Measurements from ENCODE around the gene PJVK.

Gene PJVK

GRCh38 chr2:178479275-178479616 is 28.1 kb downstream of the PJVK start:
- Histone ChIP-seq H2BK5ac (ENCODE audit: low read length) (no peak overlapping the region), H2BK12ac (ENCODE audit: low read length) (no peak overlapping the region), H3K4me3 (ENCODE audit: low read length in 2 of 2) (peak overlapping the region in 1 of 2 donors; percentile 70), H3K4ac (ENCODE audit: low read length) (no peak overlapping the region), H3K79me1 (ENCODE audit: low read depth, low read length) (no peaks in the 10 kb centered on the region), H3K9ac (ENCODE audit: low read depth, low read length, poor library complexity) (no peak overlapping the region), H3K4me1 (ENCODE audit: control insufficient read depth in 2 of 2, insufficient read depth in 1 of 2, low read depth in 1 of 2, low read length in 2 of 2) (peaks cover 0 to 4% of the 10 kb centered on the region in 2 donors), H3K4me2 (ENCODE audit: insufficient read depth, low read length, poor library complexity, severe bottlenecking) (peak overlapping the region; percentile 92), H3K18ac (ENCODE audit: low read length) (no peak overlapping the region), H3K9me3 (replicated peaks in 1 of 2; ENCODE audit: control insufficient read depth in 2 of 2, insufficient read depth in 1 of 2, low read depth in 1 of 2, low read length in 2 of 2) (no peaks in the 10 kb centered on the region), H3K27me3 (ENCODE audit: control insufficient read depth in 3 of 3, insufficient read depth in 3 of 3, low read depth in 1 of 3, low read length in 3 of 3) (no peaks in the 10 kb centered on the region), H2BK120ac (ENCODE audit: low read depth, low read length) (no peak overlapping the region), H3K27ac (replicated peaks; ENCODE audit: low read length) (no peak overlapping the region), H4K91ac (ENCODE audit: low read depth, low read length, poor library complexity) (no peak overlapping the region), H2AFZ (ENCODE audit: low read length) (peak overlapping the region; percentile 82), H3K36me3 (replicated peaks in 1 of 2; ENCODE audit: control insufficient read depth in 2 of 2, insufficient read depth in 2 of 2, low read length in 2 of 2) (peaks cover 0 to 10% of the 10 kb centered on the region in 2 donors), H4K8ac (ENCODE audit: low read depth, low read length) (no peak overlapping the region), H3K23ac (ENCODE audit: low read depth, low read length, poor library complexity) (no peak overlapping the region), H2AK5ac (ENCODE audit: low read depth, low read length) (no peak overlapping the region), H3K14ac (ENCODE audit: low read length) (no peak overlapping the region), H2BK15ac (ENCODE audit: low read length) (no peak overlapping the region)
- WGBS, 2 donors (ENCODE audit: extremely low coverage in 2 of 2, insufficient read length in 2 of 2, insufficient replicate concordance in 1 of 2): 100% methylated on average over 1 of the region's 4 CpGs
- DNase-seq (ENCODE audit: low spot score): no peak

DNA sequence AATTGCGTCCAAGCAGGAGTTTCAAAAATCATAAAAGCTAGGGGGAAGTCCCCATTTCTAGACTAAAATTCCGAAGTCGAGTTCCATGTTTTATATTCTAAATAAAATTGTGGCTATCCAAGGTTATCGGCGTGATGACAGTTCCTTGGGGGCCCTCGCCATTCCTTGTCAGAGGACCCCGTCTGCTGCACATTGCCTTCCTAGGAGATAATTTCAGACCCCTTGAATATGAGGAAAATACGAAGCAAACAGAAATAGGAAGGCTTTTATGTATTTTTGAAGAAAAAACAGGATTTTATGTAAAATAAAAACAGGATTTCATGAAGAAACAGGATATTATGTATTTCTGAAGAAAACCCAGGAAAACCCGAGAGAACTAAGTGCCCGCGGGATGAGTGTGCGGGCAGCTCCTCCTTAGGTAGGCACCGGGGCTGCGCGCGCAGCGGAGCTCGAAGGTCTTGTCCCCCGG is 28.6 kb downstream of the PJVK start:
- Histone ChIP-seq H2AFZ (ENCODE audit: low read length) (peak overlapping the region; percentile 82), H3K9ac (ENCODE audit: low read depth, low read length, poor library complexity) (no peak overlapping the region), H3K4ac (ENCODE audit: low read length) (no peak overlapping the region), H3K79me1 (ENCODE audit: low read depth, low read length) (no peaks in the 10 kb centered on the region), H3K18ac (ENCODE audit: low read length) (no peak overlapping the region), H2BK5ac (ENCODE audit: low read length) (no peak overlapping the region), H2BK120ac (ENCODE audit: low read depth, low read length) (no peak overlapping the region), H3K23ac (ENCODE audit: low read depth, low read length, poor library complexity) (no peak overlapping the region), H4K91ac (ENCODE audit: low read depth, low read length, poor library complexity) (no peak overlapping the region), H2BK12ac (ENCODE audit: low read length) (no peak overlapping the region), H3K27me3 (ENCODE audit: control insufficient read depth in 3 of 3, insufficient read depth in 3 of 3, low read depth in 1 of 3, low read length in 3 of 3) (no peaks in the 10 kb centered on the region), H3K9me3 (replicated peaks in 1 of 2; ENCODE audit: control insufficient read depth in 2 of 2, insufficient read depth in 1 of 2, low read depth in 1 of 2, low read length in 2 of 2) (no peaks in the 10 kb centered on the region), H4K8ac (ENCODE audit: low read depth, low read length) (no peak overlapping the region), H3K27ac (replicated peaks; ENCODE audit: low read length) (peak overlapping the region; percentile 49), H3K36me3 (replicated peaks in 1 of 2; ENCODE audit: control insufficient read depth in 2 of 2, insufficient read depth in 2 of 2, low read length in 2 of 2) (peaks cover 0 to 10% of the 10 kb centered on the region in 2 donors), H3K4me1 (ENCODE audit: control insufficient read depth in 2 of 2, insufficient read depth in 1 of 2, low read depth in 1 of 2, low read length in 2 of 2) (peaks cover 0 to 4% of the 10 kb centered on the region in 2 donors), H2BK15ac (ENCODE audit: low read length) (no peak overlapping the region), H3K4me2 (ENCODE audit: insufficient read depth, low read length, poor library complexity, severe bottlenecking) (no peak overlapping the region), H2AK5ac (ENCODE audit: low read depth, low read length) (no peak overlapping the region), H3K14ac (ENCODE audit: low read length) (no peak overlapping the region), H3K4me3 (ENCODE audit: low read length in 2 of 2) (peak overlapping the region; percentile 68 to 88)
- no CpG with 5 or more reads among the region's 19 CpGs for WGBS, 2 donors (ENCODE audit: extremely low coverage in 2 of 2, insufficient read length in 2 of 2, insufficient replicate concordance in 1 of 2)
- DNase-seq (ENCODE audit: low spot score): no peak

DNA sequence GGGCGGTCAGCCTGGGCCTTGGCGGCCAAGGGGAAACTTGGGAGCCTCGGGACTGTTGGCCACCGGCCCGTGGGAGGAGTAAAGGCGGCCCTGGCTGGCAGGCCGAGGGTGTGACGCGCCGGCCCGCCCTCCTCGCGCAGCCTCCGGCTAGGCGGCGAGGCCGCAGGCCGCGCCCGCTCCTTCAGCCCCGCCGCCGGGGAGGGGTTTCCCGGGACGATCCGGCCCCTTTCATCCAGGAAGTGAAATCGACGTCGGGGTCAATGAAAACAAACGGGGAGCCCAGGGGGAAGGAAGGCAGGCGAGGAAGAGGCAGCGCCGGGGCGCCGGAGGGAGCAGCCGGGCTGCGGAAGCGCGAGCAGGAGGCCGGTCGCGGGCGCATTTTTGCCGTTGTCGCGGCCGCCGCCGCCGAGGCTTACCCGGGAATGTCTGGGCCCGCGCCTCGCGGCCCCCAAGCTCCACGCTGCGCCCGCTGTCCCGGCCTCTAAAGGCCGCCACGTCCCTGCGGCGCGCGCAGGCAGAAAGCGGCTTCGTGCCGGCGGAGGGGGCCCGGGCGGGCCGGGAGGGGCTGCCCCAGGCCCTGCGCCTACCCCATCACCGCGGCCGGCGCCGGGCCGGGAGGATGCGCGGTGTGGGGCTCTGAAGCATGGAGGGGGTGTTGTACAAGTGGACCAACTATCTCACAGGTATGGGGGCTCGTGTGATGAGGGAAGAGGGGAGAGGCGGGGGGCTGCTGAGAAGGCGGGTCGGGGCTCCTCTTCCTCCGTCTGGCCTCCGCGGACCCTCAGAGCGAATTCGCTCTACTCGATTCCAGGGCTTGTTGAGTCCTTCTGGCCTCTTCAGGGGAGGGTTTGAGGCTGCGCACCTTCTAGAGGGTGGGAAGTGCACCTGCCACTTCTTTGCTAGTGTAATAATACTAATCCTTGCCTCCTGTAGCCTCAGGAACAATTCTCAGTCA is 29.3 kb downstream of the PJVK start, which contains the start of gene PLEKHA3:
PLEKHA3 (plus strand) TSS at position 231 of the 955 bp plus-strand sequence; CDS start at position 644, 413 bp downstream.
- Histone ChIP-seq H2AFZ (ENCODE audit: low read length) (peak within 1 kb of the TSS; percentile 82), H3K36me3 (replicated peaks in 1 of 2; ENCODE audit: control insufficient read depth in 2 of 2, insufficient read depth in 2 of 2, low read length in 2 of 2) (peaks cover 0 to 10% of the 10 kb centered on the region in 2 donors), H3K9me3 (replicated peaks in 1 of 2; ENCODE audit: control insufficient read depth in 2 of 2, insufficient read depth in 1 of 2, low read depth in 1 of 2, low read length in 2 of 2) (no peaks in the 10 kb centered on the region), H3K9ac (ENCODE audit: low read depth, low read length, poor library complexity) (peak within 1 kb of the TSS; percentile 85), H3K18ac (ENCODE audit: low read length) (peak within 1 kb of the TSS; percentile 79), H2BK12ac (ENCODE audit: low read length) (no peak within 1 kb of the TSS), H3K27me3 (ENCODE audit: control insufficient read depth in 3 of 3, insufficient read depth in 3 of 3, low read depth in 1 of 3, low read length in 3 of 3) (no peaks in the 10 kb centered on the region), H2AK5ac (ENCODE audit: low read depth, low read length) (no peak within 1 kb of the TSS), H4K91ac (ENCODE audit: low read depth, low read length, poor library complexity) (no peak within 1 kb of the TSS), H3K4ac (ENCODE audit: low read length) (no peak within 1 kb of the TSS), H3K79me1 (ENCODE audit: low read depth, low read length) (no peaks in the 10 kb centered on the region), H3K4me1 (ENCODE audit: control insufficient read depth in 2 of 2, insufficient read depth in 1 of 2, low read depth in 1 of 2, low read length in 2 of 2) (peaks cover 0 to 4% of the 10 kb centered on the region in 2 donors), H4K8ac (ENCODE audit: low read depth, low read length) (no peak within 1 kb of the TSS), H2BK5ac (ENCODE audit: low read length) (no peak within 1 kb of the TSS), H3K27ac (replicated peaks; ENCODE audit: low read length) (peak within 1 kb of the TSS; percentile 49), H2BK120ac (ENCODE audit: low read depth, low read length) (no peak within 1 kb of the TSS), H3K14ac (ENCODE audit: low read length) (no peak within 1 kb of the TSS), H3K4me3 (ENCODE audit: low read length in 2 of 2) (peak within 1 kb of the TSS; percentile 68 to 88), H3K23ac (ENCODE audit: low read depth, low read length, poor library complexity) (peak within 1 kb of the TSS; percentile 40), H3K4me2 (ENCODE audit: insufficient read depth, low read length, poor library complexity, severe bottlenecking) (peak within 1 kb of the TSS; percentile 71), H2BK15ac (ENCODE audit: low read length) (no peak within 1 kb of the TSS)
- no CpG with 5 or more reads among the region's 92 CpGs for WGBS, 2 donors (ENCODE audit: extremely low coverage in 2 of 2, insufficient read length in 2 of 2, insufficient replicate concordance in 1 of 2)
- peak; percentile 85 for DNase-seq (ENCODE audit: low spot score)

GRCh38 chr2:178482437-178482836 is 31.3 kb downstream of the PJVK start:
- H3K4me1 ChIP-seq (ENCODE audit: control insufficient read depth in 2 of 2, insufficient read depth in 1 of 2, low read depth in 1 of 2, low read length in 2 of 2): peaks cover 0 to 4% of the 10 kb centered on the region in 2 donors
- no peak overlapping the region for H2AK5ac ChIP-seq (ENCODE audit: low read depth, low read length)
- H2BK5ac ChIP-seq (ENCODE audit: low read length): no peak overlapping the region
- no peak overlapping the region for H3K4me2 ChIP-seq (ENCODE audit: insufficient read depth, low read length, poor library complexity, severe bottlenecking)
- H2BK120ac ChIP-seq (ENCODE audit: low read depth, low read length): no peak overlapping the region
- H3K4ac ChIP-seq (ENCODE audit: low read length): no peak overlapping the region
- no peak overlapping the region for H3K14ac ChIP-seq (ENCODE audit: low read length)
- DNase-seq (ENCODE audit: low spot score): no peak
- no peak overlapping the region for H4K8ac ChIP-seq (ENCODE audit: low read depth, low read length)
- H3K27ac ChIP-seq (replicated peaks; ENCODE audit: low read length): no peak overlapping the region
- no CpG with 5 or more reads among the region's 4 CpGs for WGBS, 2 donors (ENCODE audit: extremely low coverage in 2 of 2, insufficient read length in 2 of 2, insufficient replicate concordance in 1 of 2)
- no peak overlapping the region for H3K18ac ChIP-seq (ENCODE audit: low read length)
- no peak overlapping the region for H2BK15ac ChIP-seq (ENCODE audit: low read length)
- H2BK12ac ChIP-seq (ENCODE audit: low read length): no peak overlapping the region
- H3K4me3 ChIP-seq (ENCODE audit: low read length in 2 of 2): peak overlapping the region in 1 of 2 donors; percentile 68
- no peaks in the 10 kb centered on the region for H3K79me1 ChIP-seq (ENCODE audit: low read depth, low read length)
- H3K23ac ChIP-seq (ENCODE audit: low read depth, low read length, poor library complexity): no peak overlapping the region
- H3K36me3 ChIP-seq (replicated peaks in 1 of 2; ENCODE audit: control insufficient read depth in 2 of 2, insufficient read depth in 2 of 2, low read length in 2 of 2): peaks cover 0 to 20% of the 10 kb centered on the region in 2 donors
- no peaks in the 10 kb centered on the region for H3K27me3 ChIP-seq (ENCODE audit: control insufficient read depth in 3 of 3, insufficient read depth in 3 of 3, low read depth in 1 of 3, low read length in 3 of 3)
- no peak overlapping the region for H4K91ac ChIP-seq (ENCODE audit: low read depth, low read length, poor library complexity)
- H3K9me3 ChIP-seq (replicated peaks in 1 of 2; ENCODE audit: control insufficient read depth in 2 of 2, insufficient read depth in 1 of 2, low read depth in 1 of 2, low read length in 2 of 2): no peaks in the 10 kb centered on the region
- no peak overlapping the region for H2AFZ ChIP-seq (ENCODE audit: low read length)
- no peak overlapping the region for H3K9ac ChIP-seq (ENCODE audit: low read depth, low read length, poor library complexity)

Data from neuronal stem cell (in vitro differentiated cells).